CD4-positive, CD25-positive, alpha-beta regulatory T cell (primary cell): ENCODE results near the gene FOXP1. TPM values are rescaled to one million over a fixed set of nuclear protein-coding genes. Genes with fewer than 3 reads are reported as not detected.
A peak's percentile ranks its signal among the peaks of the same experiment; 100 is the strongest.

ENCODE experiments used
- ATAC-seq, 2 donors: fragments of 150-1000 bp; cut with Tn5 transposase; one replicate each; pipeline ENCODE4 v1.10.0; 2021; ENCODE audit warnings: low read depth in 2 of 2, moderate number of reproducible peaks in 2 of 2, moderate library complexity in 1 of 2
- DNase-seq, 3 donors: peaks; one replicate each; pipeline versions ENCODE4 v3.0.0 to v3.0.0-alpha.2; 2012 to 2022; ENCODE audit warnings: mixed read lengths in 1 of 3
- H3K27ac ChIP-seq: one replicate; pipeline ENCODE4 v1.7.0; 2013; ENCODE audit warnings: mild to moderate bottlenecking, low read length; ENCODE audit not compliant: insufficient read depth, poor library complexity, severe bottlenecking
- H3K27me3 ChIP-seq: one replicate; pipeline ENCODE4 v1.7.0; 2013; ENCODE audit warnings: low read length; ENCODE audit not compliant: control insufficient read depth, insufficient read depth
- H3K36me3 ChIP-seq: one replicate; pipeline ENCODE4 v1.7.0; 2013; ENCODE audit warnings: mild to moderate bottlenecking, low read length, moderate library complexity; ENCODE audit not compliant: control insufficient read depth, insufficient read depth
- H3K4me1 ChIP-seq: 2 replicates; pipeline ENCODE4 v1.7.0; 2013; ENCODE audit warnings: mild to moderate bottlenecking, low read length; ENCODE audit not compliant: insufficient read depth, control insufficient read depth, poor library complexity, severe bottlenecking
- H3K4me3 ChIP-seq: one replicate; pipeline ENCODE4 v1.7.0; 2013; ENCODE audit warnings: low read depth, mild to moderate bottlenecking, low read length, moderate library complexity
- H3K9me3 ChIP-seq, 2 experiments: 1 replicate in 1 of 2; 2 replicates in 1 of 2; pipeline ENCODE4 v1.7.0; 2013; ENCODE audit warnings: low read length in 2 of 2, mild to moderate bottlenecking in 1 of 2, moderate library complexity in 1 of 2; ENCODE audit not compliant: control insufficient read depth in 2 of 2
- H3K27ac Mint-ChIP-seq, 3 donors: one replicate each; pipeline ENCODE4 v1.8.0; 2020 to 2022; ENCODE audit warnings: mild to moderate bottlenecking in 3 of 3, mixed read lengths in 3 of 3, moderate library complexity in 2 of 3
- H3K27me3 Mint-ChIP-seq: one replicate; pipeline ENCODE4 v1.8.0; 2022; ENCODE audit warnings: mild to moderate bottlenecking, mixed read lengths
- H3K36me3 Mint-ChIP-seq: one replicate; pipeline ENCODE4 v1.8.0; 2020; ENCODE audit warnings: mixed read lengths
- H3K4me1 Mint-ChIP-seq, 4 donors: one replicate each; pipeline ENCODE4 v1.8.0; 2020 to 2022; ENCODE audit warnings: mixed read lengths in 4 of 4, mild to moderate bottlenecking in 1 of 4
- H3K4me3 Mint-ChIP-seq, 4 donors: one replicate each; pipeline ENCODE4 v1.8.0; 2020 to 2022; ENCODE audit warnings: mild to moderate bottlenecking in 4 of 4, mixed read lengths in 4 of 4, moderate library complexity in 3 of 4
- H3K9me3 Mint-ChIP-seq, 7 donors: one replicate each; pipeline ENCODE4 v1.8.0; 2020 to 2022; ENCODE audit warnings: mixed read lengths in 7 of 7, mild to moderate bottlenecking in 3 of 7, moderate library complexity in 2 of 7
- polyA plus RNA-seq, 4 donors: library from polyadenylated mRNA; unstranded; fragments of 300-500 nt; fragmentation: Illumina TruSeq; gene quantifications; one replicate each; pipeline ENCODE4 v1.2.3, GENCODE V29; 2021
- total RNA-seq: library from RNA; stranded (reverse); gene quantifications from one replicate; pipeline ENCODE4 v1.2.3, GENCODE V29; 2022

FOXP1 gene
- total and polyA plus RNA-seq, 5 donors from 2014 or later, result 301 to 599 (median 346) TPM

- Histone ChIP-seq H3K27me3 (no peaks in the 10 kb centered on the region), H3K27ac (no peak overlapping the region), H3K9me3 (no peaks in the 10 kb centered on the region), H3K36me3 (peaks cover 7% of the 10 kb centered on the region), H3K4me3 (no peak overlapping the region), H3K4me1 (peaks cover 9% of the 10 kb centered on the region)
- Mint-ChIP-seq H3K27me3 (no peaks in the 10 kb centered on the region), H3K36me3 (peaks cover 45% of the 10 kb centered on the region), H3K27ac (peak overlapping the region; percentile 38 to 71 (median 48)), H3K4me1 (peaks cover 7 to 84% (median 48%) of the 10 kb centered on the region in 4 donors), H3K4me3 (no peak overlapping the region), H3K9me3 (no peaks in the 10 kb centered on the region)
- DNase-seq, result no peak
- no peak for ATAC-seq
Observed at GRCh38 chr3:71406972-71407810, 176.3 kb downstream of the FOXP1 start.

- Mint-ChIP-seq H3K36me3 (peaks cover 30% of the 10 kb centered on the region), H3K27me3 (no peaks in the 10 kb centered on the region), H3K9me3 (no peaks in the 10 kb centered on the region), H3K4me3 (peak overlapping the region in 3 of 4 donors; percentile 13 to 75 (median 13)), H3K4me1 (peaks cover 28 to 92% (median 58%) of the 10 kb centered on the region in 4 donors), H3K27ac (peak overlapping the region; percentile 88 to 93 (median 89))
- H3K9me3 ChIP-seq, result no peaks in the 10 kb centered on the region
- ATAC-seq, result no peak
- peaks cover 47% of the 10 kb centered on the region for H3K4me1 ChIP-seq
- peak overlapping the region; percentile 41 for H3K4me3 ChIP-seq
- H3K27me3 ChIP-seq, result no peaks in the 10 kb centered on the region
- H3K36me3 ChIP-seq, result peaks cover 3% of the 10 kb centered on the region
- H3K27ac ChIP-seq, result peak overlapping the region; percentile 23
- no peak for DNase-seq
Observed at GRCh38 chr3:71402911-71403310, 180.6 kb downstream of the FOXP1 start.

- Histone ChIP-seq H3K4me3 (peak overlapping the region; percentile 41), H3K9me3 (no peaks in the 10 kb centered on the region), H3K27ac (peak overlapping the region; percentile 23), H3K4me1 (peaks cover 53% of the 10 kb centered on the region), H3K36me3 (peaks cover 3% of the 10 kb centered on the region), H3K27me3 (no peaks in the 10 kb centered on the region)
- Mint-ChIP-seq H3K4me3 (peak overlapping the region in 2 of 4 donors; percentile 13 to 49), H3K36me3 (peaks cover 24% of the 10 kb centered on the region), H3K27me3 (no peaks in the 10 kb centered on the region), H3K4me1 (peaks cover 34 to 92% (median 62%) of the 10 kb centered on the region in 4 donors), H3K9me3 (no peaks in the 10 kb centered on the region), H3K27ac (peak overlapping the region; percentile 88 to 93 (median 89))
- DNase-seq, result no peak
- no peak for ATAC-seq
Observed at GRCh38 chr3:71402280-71402679, 181.2 kb downstream of the FOXP1 start.

- H3K9me3 Mint-ChIP-seq, result no peaks in the 10 kb centered on the region
- H3K36me3 Mint-ChIP-seq, result peaks cover 22% of the 10 kb centered on the region
- peaks cover 57% of the 10 kb centered on the region for H3K4me1 ChIP-seq
- H3K27me3 Mint-ChIP-seq, result no peaks in the 10 kb centered on the region
- H3K9me3 ChIP-seq, result no peaks in the 10 kb centered on the region
- H3K27ac Mint-ChIP-seq, result peak overlapping the region; percentile 88 to 96 (median 93)
- ATAC-seq (no peak), DNase-seq (no peak)
- H3K4me3 ChIP-seq, result no peak overlapping the region
- peaks cover 3% of the 10 kb centered on the region for H3K36me3 ChIP-seq
- no peaks in the 10 kb centered on the region for H3K27me3 ChIP-seq
- peaks cover 36 to 91% (median 61%) of the 10 kb centered on the region in 4 donors for H3K4me1 Mint-ChIP-seq
- H3K27ac ChIP-seq, result peak overlapping the region; percentile 23
- H3K4me3 Mint-ChIP-seq, result peak overlapping the region in 2 of 4 donors; percentile 13 to 49
Observed at GRCh38 chr3:71401695-71402231, 181.8 kb downstream of the FOXP1 start.

GRCh38 chr3:71400986-71401451 is 182.5 kb downstream of the FOXP1 start:
- H3K27ac ChIP-seq, result peak overlapping the region; percentile 62

GRCh38 chr3:71399478-71399877 is 184.1 kb downstream of the FOXP1 start:
- Mint-ChIP-seq H3K4me1 (peaks cover 37 to 89% (median 68%) of the 10 kb centered on the region in 4 donors), H3K27ac (peak overlapping the region; percentile 62 to 96 (median 73)), H3K27me3 (no peaks in the 10 kb centered on the region), H3K9me3 (no peaks in the 10 kb centered on the region), H3K36me3 (peaks cover 12% of the 10 kb centered on the region), H3K4me3 (peak overlapping the region; percentile 3 to 39 (median 22))
- H3K27me3 ChIP-seq, result no peaks in the 10 kb centered on the region
- H3K9me3 ChIP-seq, result no peaks in the 10 kb centered on the region
- no peak for DNase-seq
- peaks cover 3% of the 10 kb centered on the region for H3K36me3 ChIP-seq
- no peak overlapping the region for H3K4me3 ChIP-seq
- no peak for ATAC-seq
- H3K4me1 ChIP-seq, result peaks cover 67% of the 10 kb centered on the region
- H3K27ac ChIP-seq, result peak overlapping the region; percentile 79

More at GRCh38 chr3:71400986-71401451, 182.5 kb downstream of the FOXP1 start:
- ATAC-seq (peak in 1 of 2 donors; percentile 10), DNase-seq (peak in 1 of 3 donors; percentile 49)
- H3K27me3 ChIP-seq, result no peaks in the 10 kb centered on the region
- peaks cover 63% of the 10 kb centered on the region for H3K4me1 ChIP-seq
- peak overlapping the region; percentile 8 to 83 (median 35) for H3K4me3 Mint-ChIP-seq
- H3K9me3 Mint-ChIP-seq, result no peaks in the 10 kb centered on the region
- no peaks in the 10 kb centered on the region for H3K9me3 ChIP-seq
- peaks cover 33 to 90% (median 62%) of the 10 kb centered on the region in 4 donors for H3K4me1 Mint-ChIP-seq
- peak overlapping the region; percentile 88 to 96 (median 93) for H3K27ac Mint-ChIP-seq
- peaks cover 3% of the 10 kb centered on the region for H3K36me3 ChIP-seq
- no peaks in the 10 kb centered on the region for H3K27me3 Mint-ChIP-seq
- H3K4me3 ChIP-seq, result peak overlapping the region; percentile 49
- H3K36me3 Mint-ChIP-seq, result peaks cover 17% of the 10 kb centered on the region

- Histone ChIP-seq H3K27me3 (no peaks in the 10 kb centered on the region), H3K4me3 (peak overlapping the region; percentile 54), H3K9me3 (no peaks in the 10 kb centered on the region), H3K36me3 (peaks cover 3% of the 10 kb centered on the region), H3K4me1 (peaks cover 69% of the 10 kb centered on the region), H3K27ac (peak overlapping the region; percentile 79)
- Mint-ChIP-seq H3K9me3 (no peaks in the 10 kb centered on the region), H3K4me3 (peak overlapping the region; percentile 2 to 71 (median 40)), H3K27ac (peak overlapping the region; percentile 82 to 98 (median 95)), H3K27me3 (no peaks in the 10 kb centered on the region), H3K4me1 (peaks cover 41 to 90% (median 74%) of the 10 kb centered on the region in 4 donors), H3K36me3 (peaks cover 9% of the 10 kb centered on the region)
- ATAC-seq, result peak; percentile 54
- DNase-seq, result peak in 2 of 3 donors; percentile 39 to 66
Observed at GRCh38 chr3:71398157-71398836, 185.2 kb downstream of the FOXP1 start.
